ENCODE results near the gene FOXP2.
"Not testable (repeated sequence)": the region's sequence is repeated elsewhere in the genome, so short reads cannot be mapped to it uniquely, and the experiment has no call there.

Gene FOXP2

GRCh38 chr7:114414156-114415063 is at the start of gene FOXP2:
Gene FOXP2, plus strand, starts transcription at chr7:114414815. Its CDS starts 11,697 bp downstream, at chr7:114426512.
- no peak for DNase-seq (ENCODE audit: low read depth)

GRCh38 chr7:114365791-114366190 is 48.8 kb upstream of the FOXP2 start:
- DNase-seq (ENCODE audit: low read depth) = no peak

GRCh38 chr7:114368492-114368891 is 46.1 kb upstream of the FOXP2 start:
- no peak for DNase-seq (ENCODE audit: low read depth)

GRCh38 chr7:114369294-114369693 is 45.3 kb upstream of the FOXP2 start:
- no peak for DNase-seq (ENCODE audit: low read depth)

- no peak for DNase-seq (ENCODE audit: low read depth)
Measured at GRCh38 chr7:114372619-114373018, 42.0 kb upstream of the FOXP2 start.

- no peak for DNase-seq (ENCODE audit: low read depth)
Measured at GRCh38 chr7:114375907-114376306, 38.7 kb upstream of the FOXP2 start.

- DNase-seq (ENCODE audit: low read depth) = not testable (repeated sequence)
Measured at GRCh38 chr7:114383946-114384345, 30.7 kb upstream of the FOXP2 start.

GRCh38 chr7:114384346-114384745 is 30.3 kb upstream of the FOXP2 start:
- DNase-seq (ENCODE audit: low read depth) = not testable (repeated sequence)

GRCh38 chr7:114388021-114388420 is 26.6 kb upstream of the FOXP2 start:
- DNase-seq (ENCODE audit: low read depth) = no peak

- DNase-seq (ENCODE audit: low read depth) = no peak
Measured at GRCh38 chr7:114392686-114393085, 21.9 kb upstream of the FOXP2 start.

GRCh38 chr7:114402876-114403635 is 11.6 kb upstream of the FOXP2 start:
- DNase-seq (ENCODE audit: low read depth) = no peak

GRCh38 chr7:114405427-114405826 is 9.2 kb upstream of the FOXP2 start:
- no peak for DNase-seq (ENCODE audit: low read depth)

- no peak for DNase-seq (ENCODE audit: low read depth)
Measured at GRCh38 chr7:114409750-114410149, 4.9 kb upstream of the FOXP2 start.

- DNase-seq (ENCODE audit: low read depth) = no peak
Measured at GRCh38 chr7:114412548-114412947, 2.1 kb upstream of the FOXP2 start.

- no peak for DNase-seq (ENCODE audit: low read depth)
Measured at GRCh38 chr7:114413761-114414155, 857 bp upstream of the FOXP2 start.

GRCh38 chr7:114415064-114415989 is 712 bp downstream of the FOXP2 start:
- DNase-seq (ENCODE audit: low read depth) = no peak

GRCh38 chr7:114416129-114416990 is 1.7 kb downstream of the FOXP2 start:
- no peak for DNase-seq (ENCODE audit: low read depth)

- DNase-seq (ENCODE audit: low read depth) = no peak
Measured at GRCh38 chr7:114417290-114417689, 2.7 kb downstream of the FOXP2 start.

GRCh38 chr7:114418117-114418516 is 3.5 kb downstream of the FOXP2 start:
- DNase-seq (ENCODE audit: low read depth) = no peak

GRCh38 chr7:114419441-114420272 is 5.0 kb downstream of the FOXP2 start:
- no peak for DNase-seq (ENCODE audit: low read depth)

Data from activated T-cell treated with anti-CD3 and anti-CD28 coated beads for 48 hours (primary cell).